HG02981 (cell line): ENCODE measurements around the gene EPDR1.

Experiments
- ATAC-seq: cut with Tn5 transposase; IDR thresholded peaks from one replicate; pipeline ENCODE4 v1.9.1; 2021; ENCODE audit warnings: mild to moderate bottlenecking, moderate library complexity; ENCODE audit not compliant: unreplicated experiment

The EPDR1 gene

DNA sequence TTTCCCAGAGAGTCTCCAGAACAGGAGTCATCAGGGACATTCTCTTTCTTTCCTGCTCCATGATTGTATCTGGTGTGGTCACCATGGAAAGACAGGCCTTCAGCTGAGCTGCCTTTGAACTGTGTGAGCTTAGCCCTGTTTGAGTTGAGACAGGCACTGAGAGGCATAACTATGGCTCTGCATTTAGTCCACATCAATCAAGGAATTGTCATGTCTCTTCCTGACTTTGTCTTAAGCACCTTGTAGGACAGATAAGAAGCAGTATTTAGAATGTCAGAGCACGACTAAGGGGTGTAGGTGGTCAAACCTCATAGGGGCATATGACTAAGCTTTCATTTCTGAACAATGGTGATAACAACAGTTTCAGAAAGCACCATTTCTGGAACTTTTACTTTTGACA, 53.5 kb downstream of the EPDR1 start:
- no peak for ATAC-seq

DNA sequence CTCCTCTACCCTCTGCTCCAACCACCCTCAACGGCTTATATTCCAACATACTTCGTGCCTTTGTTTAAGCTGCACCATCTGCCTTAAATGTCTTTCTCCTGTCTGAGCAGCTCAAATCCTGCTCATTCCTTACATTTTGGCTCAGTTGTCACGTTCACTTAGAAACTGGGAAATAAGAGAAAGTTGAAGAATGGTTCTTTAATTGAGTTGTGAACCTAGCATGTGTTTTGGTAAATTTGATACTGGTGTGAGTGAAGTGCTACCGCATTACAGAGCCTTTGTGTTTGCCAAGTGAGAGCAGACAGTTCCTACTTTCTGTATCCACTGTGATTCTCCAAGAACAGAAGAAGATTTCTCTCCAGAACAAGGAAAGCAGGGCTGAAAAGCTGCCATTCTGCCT, 54.3 kb downstream of the EPDR1 start:
- ATAC-seq = no peak

DNA sequence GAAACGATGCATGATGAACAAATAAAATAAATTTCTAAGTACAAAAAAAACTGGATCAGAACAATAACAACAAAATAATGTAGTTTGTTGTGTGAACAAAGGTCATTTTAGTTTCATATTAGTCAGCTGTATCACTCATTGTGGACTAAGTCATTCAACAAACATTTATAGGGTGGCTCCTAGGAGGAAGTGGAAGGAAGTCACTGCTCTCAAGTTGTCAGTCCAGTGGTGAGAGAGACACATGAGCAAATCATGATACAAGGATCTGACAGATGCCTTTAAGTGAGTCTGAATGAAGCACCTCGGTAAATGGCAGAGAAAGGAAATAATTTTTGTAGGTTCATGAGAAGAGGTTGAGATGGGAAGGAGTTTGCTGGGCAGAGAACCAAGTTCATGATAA, 56.8 kb downstream of the EPDR1 start:
- no peak for ATAC-seq

DNA sequence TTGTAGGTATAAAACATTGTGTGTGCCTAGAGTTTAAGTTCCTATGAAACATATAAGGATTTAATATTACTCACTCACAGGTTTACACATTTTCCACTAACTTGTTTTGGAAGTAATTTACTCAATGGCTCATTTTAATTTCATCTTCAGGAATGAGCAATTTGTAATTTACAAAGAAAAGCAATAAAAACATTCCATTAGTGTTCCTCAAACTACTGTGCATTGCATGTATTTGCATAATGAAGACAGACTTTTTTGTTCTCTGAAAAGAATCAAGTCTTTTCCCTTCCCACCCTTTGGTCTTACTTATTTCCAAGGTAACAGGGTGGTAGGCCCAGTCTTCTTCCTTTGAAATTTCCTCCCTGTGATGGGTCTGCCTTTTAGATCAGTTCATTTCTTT, 61.2 kb downstream of the EPDR1 start:
- ATAC-seq = no peak

DNA sequence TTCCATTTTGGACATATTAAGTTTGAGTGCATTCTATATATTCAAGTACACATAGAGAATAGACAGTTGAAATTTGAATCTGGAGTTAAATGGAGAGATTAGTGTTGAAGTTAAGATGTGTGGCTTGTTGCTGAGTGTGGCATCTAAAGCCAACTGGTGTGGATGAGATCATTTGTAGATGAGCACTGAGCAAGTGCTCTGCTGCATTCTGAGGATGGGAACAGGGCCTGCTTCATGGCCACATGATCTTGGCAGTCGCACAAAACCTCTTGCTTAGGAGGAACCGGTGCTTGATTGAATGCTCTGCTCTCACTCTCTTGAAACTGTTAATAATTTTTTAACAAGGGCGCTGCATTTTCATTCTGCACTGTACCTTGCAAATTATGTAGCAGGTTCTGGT, 62.0 kb downstream of the EPDR1 start:
- ATAC-seq = no peak

DNA sequence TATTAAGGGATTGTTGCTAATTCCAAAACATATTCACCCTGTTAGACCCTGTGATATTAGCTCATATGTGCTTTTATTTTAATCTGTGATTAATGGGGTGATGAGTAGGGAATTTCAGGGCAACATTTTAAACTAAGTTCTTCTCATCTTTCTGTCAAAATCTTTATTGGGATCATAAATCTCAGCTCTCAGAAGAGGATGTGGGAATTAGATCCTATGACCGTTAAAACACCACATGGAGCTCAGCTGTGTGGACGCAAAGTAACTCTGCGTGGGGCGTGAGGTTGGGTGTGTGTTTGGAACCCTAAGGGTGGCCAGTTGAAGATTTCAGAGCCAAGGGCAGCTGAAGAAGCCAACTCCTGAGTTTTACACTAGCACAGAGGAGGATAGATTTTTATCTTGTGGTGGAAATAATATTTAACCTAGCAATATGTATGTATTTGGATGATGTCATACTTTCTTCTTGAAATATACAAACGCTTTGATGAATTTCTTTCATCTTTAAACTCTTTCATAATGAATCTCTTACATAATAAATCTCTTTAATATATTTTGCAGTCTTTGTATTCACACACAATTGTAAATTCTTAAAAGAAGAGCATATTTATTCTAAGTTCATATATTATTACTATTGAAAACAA, 64.4 kb downstream of the EPDR1 start:
- no peak for ATAC-seq

DNA sequence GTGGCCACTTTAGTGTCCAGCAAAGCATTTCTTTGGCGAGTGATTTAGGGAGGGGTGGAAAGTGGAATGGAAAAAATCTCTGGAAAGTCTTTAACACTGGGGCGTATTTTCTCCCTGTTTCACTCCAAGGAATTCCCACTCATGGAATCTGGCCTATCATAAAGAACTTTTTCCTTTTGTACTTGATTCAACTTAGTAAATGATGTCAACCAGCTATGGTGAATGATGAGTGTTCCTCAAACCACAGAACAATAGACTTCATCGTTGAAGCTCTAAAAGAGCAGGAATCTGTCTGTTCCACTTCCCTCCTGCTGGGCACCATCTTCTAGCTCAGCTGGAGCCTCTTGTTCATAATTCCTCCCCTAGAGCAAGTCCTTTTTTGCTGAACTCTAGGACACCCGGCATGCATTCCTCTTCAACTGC, 66.5 kb downstream of the EPDR1 start:
- no peak for ATAC-seq

DNA sequence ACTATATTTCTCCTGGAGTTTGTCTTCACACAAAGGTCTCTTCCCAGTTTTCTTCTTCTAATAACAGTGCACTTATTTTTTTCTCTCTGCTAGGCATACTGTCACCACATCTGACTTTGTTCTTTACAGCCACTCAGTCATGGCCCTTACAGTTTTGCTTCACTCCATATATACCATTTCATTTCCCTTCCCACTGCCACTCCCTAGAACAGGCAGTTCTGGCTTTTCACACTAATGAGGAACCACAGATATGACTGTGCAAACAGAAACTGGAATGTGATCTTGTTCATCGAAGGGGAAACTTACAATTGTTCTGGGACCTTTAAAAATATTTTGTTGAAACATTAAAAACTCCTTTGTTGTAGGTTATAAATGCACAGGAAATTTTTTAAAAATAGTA, 67.3 kb downstream of the EPDR1 start:
- no peak for ATAC-seq

DNA sequence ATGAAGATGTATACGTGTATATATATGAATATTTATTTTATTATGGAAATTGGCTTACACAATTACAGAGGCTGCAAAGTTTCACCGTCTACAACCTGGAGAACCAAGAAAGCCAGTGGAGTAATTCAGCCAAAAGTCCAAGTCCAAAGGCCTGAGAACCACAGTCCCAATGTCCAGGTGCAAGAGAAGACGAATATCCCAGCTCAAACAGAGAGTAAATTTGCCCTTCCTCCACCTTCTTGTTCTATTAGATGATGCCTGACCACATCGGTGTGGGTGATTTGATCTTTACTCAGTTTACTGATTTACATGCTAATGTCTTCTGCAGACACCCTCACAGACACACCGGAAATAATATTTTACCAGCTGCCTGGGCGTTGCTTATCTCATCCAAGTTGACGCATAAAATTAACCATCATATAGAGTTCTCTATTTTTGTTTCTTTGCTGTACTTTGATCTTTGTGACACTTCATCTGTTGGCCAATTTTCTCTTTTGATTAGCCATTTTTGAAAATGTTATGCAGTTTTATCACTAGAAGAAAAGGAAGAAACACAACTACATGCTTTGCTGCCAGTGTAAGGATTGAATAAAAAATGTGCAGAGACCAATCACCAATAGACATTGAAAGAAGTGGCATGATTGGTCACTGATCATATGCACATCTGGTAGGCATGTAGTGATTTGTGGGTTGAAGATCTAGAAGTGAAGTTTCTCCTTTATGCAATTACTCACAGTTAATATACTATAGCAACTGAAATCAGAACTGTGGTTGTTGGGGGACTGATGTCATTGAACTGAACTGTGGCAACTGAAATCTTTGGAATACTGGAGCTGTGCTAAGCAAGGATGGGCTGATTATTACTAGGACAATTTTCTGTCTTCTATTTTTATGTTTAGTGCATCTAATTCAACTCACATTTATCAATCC, 68.5 kb downstream of the EPDR1 start:
- ATAC-seq = no peak

DNA sequence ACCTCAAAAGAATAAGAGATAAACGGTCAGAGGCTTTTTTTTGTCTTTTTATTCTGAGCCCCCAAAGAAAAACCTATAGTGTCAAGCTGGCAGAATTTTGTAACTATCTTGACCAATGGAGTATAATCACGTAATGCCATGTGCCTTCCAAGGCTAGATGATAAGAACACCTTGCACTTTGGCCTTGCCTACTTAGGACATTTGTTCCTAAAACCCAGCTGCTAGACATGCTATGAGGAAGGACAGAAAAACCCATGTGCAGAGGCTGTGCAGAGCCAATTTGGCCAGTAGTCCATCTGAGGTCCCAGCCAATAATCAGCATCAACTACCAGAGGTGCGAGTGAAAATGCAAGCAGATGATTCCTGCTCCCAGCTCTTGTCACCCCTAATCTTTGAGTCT, 69.9 kb downstream of the EPDR1 start:
- no peak for ATAC-seq

DNA sequence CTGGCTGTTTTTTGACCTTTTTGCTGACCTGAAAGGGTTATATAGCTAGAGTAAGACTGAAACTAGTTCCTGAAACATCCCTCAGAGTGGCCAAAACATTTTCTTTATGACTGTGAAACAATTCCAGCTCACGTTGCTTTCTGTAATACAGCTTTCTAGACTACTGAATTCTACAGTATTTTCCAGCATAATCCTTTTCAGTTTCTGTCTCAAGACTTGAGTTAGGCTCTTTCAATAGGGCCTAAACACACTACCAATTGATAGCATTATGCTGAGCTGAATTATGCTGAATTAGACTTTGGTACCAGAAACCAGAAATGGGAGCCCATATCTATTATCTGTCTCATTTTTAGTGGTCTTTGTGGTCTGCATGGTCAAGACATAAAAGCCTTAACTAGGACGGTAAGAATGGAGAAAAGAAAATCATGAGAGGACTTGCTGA, 72.6 kb downstream of the EPDR1 start:
- ATAC-seq = peak; percentile 56

DNA sequence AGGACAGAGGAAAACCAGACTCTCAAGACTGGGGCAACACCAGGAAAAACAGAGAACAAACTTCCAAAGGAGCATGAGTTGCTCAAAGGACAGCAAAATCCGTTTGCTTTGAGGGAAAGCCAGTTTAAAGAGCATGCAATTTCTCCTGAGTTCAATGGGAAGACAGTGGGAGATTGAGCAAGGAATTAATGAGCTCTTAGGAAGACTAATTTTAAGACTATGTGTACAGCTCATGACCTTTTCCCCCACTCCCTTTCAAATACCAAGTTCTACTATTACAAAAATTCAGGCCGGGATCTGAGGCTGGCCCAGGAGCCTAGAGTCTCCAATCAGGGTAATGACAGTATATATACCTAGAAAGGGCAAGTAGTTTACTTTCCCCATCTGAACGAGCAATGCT, 79.2 kb downstream of the EPDR1 start:
- ATAC-seq = no peak

DNA sequence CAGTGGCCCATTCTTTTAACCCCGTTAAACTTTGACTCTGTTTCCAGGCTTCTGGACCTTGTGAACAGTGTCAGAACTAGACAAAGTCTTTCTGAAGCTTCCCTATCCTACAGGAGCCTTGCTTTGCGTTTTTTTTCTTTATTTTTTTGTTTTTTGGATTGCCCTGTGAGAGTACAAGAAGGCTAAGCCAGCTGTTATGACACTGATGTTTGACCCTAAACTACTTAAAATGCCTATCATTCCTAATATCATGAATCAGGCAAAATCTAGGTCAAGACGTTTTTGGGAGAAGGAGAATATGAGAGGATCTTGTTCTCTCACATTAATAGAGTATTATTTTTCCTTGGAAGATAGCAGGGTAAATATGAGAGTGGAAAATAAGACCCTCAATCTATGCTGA, 79.8 kb downstream of the EPDR1 start:
- ATAC-seq = no peak
